NCI-H774 (cell line): ENCODE data around the gene COX4I2.

Experiments
- DNase-seq: peaks from one replicate; lab custom pipeline; 2025; lab: John Stamatoyannopoulos, UW

The COX4I2 gene

DNA sequence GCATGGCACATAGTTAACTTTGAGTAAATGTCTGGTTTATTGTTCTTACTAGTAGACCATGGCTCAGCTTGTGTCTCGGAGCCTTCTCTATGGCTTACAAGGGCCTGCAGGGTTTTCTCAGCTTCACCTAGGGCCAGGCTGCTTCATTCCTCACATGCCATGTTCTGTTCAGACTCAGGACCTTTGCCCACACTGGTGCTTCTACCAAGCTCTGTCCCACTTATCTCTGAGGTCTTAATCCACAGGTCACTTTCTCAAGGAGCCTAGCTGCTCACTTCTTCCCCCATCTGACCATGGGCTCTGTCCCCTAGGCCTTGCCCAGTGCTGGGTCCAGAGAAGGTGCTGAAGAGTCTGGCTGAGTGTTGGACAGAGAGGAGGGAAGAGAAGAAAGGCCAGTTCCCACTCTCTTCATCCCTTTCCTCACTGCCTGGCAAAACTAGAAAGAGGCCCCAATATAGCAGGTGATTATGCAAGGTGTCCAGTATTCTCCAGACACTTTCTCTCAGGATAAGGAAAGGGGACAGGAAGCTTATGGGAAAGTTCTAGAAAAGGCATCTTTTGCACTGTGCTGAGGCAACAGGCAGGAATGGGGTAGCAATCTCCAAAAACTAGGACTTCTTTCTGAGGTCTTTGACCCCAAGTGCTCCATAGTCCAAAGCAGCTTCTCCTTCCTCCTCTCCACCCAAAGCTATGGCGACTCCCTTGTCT lies 40.0 kb downstream of the COX4I2 start:
- no peak for DNase-seq

DNA sequence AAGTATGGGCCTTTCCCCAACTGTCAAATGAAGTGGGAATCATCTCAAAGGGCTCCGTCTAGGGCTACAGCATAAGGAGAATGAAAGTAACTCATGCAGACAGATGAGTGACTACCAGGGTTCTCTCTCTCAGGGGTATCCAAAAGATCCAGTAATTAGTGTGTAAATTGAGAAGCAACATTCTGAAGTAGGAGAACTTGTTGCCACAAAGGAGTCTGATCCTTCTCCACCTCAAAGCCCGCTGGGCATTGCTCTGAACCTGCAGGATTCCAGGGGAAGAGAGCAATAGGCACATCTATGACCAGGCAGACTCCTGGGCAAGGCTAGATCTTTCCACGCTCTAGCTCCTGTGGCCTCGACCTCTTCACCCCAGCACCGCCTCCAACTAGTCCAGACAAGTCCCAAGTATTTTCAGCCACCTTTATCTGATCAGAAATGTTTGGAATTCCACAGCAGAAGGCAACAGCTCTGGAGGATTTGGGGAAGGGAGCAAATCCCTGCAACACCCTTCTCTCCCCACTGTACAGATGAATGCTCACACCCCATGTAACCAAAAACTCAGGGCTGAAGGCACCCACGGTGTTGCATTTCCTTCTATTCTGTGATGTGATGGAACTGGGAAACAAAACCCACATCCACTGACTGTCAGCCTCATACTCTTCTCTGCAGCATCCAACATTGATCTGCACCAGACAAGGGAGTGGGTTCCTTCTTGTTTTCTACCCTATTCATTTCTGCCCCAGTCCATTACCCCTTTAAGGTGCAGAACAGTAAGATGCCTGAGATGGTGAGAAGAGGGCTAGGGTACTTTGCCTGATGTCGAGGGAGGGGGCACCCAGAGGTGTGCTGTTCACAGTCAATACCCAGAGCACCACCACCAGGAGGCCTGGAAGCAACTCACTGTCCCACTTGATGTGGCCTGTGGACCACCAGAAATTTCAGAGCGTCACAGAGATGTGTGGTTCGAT lies 41.0 kb downstream of the COX4I2 start:
- DNase-seq = no peak

DNA sequence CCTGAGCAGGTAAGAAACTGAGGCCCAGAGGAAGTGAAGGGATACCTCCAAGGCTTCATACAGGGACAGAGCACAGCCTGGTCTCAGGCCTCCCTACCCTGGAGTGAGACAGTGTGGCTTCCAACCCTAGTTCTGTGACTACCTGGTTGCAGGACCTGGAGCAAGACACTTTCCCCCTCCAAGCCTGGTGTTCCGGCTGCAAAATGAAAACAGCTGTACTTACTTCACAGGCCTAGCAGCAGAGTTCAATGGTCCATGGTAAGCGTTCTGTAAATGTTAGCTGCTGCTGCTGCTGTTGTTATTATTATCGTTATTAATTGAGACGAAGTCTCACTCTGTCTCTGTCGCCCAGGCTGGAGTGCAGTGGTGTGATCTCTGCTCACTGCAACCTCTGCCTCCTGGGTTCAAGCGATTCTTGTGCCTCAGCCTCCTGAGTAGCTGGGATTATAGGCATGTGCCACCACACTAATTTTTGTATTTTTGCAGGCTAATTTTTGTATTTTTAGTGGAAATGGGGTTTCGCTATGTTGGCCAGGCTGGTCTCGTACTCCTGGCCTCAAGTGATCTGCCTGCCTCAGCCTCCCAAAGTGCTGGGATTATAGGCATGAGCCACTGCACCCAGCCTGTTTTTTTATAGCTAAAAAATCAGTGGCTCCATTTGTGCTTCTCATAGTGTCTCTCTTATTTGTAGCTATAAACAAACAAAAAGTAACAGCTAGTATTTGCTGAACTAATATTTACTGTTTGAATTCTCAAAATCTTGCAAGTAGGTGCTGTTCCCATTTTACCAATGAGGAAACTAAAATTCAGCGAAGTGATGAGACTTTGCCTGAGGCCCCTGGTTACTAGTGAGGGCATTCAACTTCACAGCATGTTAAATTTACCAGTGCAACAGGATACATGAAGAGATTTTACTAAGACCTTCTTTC lies 41.9 kb downstream of the COX4I2 start:
- DNase-seq = no peak

DNA sequence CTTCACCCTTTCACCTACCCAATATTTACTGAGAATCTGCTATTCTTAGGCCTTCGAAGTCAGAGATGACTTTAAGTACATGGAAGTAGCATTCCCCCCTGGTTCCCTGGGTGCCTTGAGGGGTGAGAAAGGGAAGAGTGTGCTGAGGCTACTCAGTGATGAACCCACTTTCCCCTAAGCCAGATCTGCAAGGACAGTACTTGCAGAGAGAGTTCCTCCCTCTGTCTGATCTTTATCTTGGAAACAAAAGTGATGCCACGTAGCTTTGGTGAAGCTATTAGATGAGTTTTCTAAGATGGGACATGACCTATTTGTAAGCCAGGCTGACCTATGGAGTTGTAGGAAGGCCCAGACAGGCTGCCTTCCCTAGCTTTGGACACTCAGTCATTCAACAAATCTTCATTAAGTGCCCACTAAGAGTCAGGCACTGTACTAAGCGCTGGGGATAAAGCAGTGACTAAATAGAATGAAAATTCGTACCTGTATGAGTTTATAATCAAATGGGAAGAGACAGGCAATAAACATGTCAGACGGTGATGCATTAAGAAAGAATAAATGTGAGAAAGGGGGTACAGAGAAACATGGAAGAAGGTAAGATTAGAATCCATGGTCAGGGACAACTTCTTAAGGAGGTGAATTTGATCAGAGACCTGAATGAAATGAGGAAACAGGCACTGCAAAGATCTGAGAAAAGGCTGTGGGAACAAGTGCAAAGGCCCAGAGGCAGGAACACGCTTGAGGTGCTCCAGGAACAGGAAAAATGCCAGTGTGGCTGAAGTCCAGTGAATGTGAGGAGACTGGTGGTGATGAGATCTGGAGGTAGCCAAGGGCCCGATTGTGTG lies 42.8 kb downstream of the COX4I2 start:
- DNase-seq = no peak

DNA sequence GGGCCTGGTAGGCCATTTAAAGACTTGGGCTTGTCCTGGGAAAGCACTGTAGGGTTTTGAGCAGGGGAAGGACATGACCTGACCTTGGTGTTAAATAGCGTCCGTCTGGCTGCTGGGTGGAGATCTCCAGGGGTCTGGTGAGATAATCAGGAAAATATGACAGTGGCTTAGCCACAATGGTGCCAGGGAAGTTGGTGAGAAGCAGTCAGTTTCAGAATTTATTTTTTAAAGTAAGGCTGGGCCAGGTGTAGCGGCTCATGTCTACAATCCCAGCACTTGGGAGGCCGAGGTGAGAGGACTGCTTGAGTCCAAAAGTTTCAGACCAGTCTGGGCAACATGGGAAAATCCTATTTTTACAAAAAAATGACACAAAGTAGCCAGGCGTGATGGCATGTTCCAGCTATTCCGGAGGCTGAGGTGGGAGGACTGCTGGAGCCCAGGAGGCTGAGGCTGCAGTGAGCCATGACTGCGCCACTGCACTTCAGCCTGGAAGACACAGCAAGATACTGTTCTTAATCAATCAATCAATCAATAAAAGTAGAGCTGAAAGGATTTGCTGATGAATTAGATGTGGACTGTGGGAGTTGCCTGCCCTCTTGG lies 43.5 kb downstream of the COX4I2 start:
- DNase-seq = no peak

DNA sequence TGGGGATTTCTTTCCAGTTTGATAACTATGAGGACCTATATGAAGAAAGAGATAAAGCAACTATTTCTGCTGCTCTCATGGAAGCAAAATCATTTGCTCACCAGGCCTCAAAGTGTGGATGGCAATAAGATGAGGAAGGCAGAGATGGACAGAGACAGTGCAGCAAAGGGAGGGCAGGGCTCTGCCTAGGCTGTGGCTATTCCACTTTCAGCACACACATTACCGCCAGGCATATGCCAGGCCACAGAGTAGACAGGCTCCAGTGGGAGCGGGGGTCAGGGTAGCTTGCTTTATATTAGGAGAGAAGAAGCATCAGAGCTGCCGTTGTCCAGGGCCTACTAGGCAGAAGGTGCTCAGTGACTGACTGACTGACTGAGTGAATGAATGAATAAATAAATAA lies 44.1 kb downstream of the COX4I2 start:
- no peak for DNase-seq

DNA sequence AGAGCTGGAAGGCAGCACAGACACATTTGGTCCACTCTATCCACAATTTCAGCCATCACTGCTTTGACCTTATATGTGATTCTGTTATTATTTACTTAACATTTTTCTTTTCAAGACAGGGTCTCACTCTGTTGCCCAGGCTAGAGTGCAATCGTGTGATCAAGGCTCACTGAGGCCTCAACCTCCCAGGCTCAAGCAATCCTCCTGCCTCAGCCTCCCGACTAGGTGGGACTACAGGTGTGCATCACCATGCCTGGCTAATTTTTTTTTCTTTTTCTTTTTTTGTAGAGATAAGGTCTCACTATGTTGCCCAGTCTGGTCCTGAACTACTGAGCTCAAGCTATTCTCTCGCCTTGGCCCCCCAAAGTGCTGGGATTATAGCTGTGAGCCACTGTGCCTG lies 44.6 kb downstream of the COX4I2 start:
- no peak for DNase-seq

GRCh38 chr20:31682927-31683326 lies 45.2 kb downstream of the COX4I2 start:
- DNase-seq = no peak

DNA sequence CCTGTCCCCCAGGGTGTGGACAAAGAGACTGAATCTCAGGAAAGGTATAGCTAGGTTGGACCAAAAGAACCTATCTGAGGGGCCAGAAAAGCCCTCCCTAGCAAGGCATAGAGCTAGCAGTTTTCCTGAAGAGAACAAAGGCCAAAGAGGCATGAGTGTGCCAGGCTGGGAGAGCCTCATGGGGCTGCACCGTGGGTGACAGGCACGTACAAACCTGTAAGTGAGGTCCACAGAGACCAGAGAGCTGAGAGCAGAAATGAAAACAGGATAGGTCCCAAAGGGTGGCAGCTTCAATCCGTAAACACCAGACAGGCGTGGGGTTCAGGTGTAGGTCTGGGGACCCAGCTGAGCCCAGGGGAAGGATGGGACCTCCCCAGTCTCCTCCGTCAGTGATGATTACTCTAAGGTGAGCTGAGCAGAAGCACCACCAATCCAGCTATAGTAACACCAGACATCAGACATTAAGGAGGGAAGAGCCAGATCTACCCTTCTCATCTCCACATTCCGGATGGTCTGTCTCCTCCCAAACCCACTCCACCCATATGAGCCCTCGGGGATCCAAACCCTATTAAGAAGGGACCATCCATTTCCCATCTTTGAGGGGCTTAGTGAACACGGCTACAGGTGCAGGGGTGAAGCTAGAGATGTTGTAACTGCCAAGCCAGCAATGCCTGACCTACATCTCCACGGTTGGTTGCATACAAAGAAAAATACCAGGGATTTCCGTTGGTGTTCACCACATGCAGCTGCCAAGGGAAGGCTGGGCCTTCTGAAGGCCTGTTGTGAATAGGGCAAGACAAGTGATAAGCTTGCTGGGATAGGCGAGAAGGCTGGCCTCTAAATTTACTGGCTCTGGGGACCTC lies 46.7 kb downstream of the COX4I2 start:
- no peak for DNase-seq

DNA sequence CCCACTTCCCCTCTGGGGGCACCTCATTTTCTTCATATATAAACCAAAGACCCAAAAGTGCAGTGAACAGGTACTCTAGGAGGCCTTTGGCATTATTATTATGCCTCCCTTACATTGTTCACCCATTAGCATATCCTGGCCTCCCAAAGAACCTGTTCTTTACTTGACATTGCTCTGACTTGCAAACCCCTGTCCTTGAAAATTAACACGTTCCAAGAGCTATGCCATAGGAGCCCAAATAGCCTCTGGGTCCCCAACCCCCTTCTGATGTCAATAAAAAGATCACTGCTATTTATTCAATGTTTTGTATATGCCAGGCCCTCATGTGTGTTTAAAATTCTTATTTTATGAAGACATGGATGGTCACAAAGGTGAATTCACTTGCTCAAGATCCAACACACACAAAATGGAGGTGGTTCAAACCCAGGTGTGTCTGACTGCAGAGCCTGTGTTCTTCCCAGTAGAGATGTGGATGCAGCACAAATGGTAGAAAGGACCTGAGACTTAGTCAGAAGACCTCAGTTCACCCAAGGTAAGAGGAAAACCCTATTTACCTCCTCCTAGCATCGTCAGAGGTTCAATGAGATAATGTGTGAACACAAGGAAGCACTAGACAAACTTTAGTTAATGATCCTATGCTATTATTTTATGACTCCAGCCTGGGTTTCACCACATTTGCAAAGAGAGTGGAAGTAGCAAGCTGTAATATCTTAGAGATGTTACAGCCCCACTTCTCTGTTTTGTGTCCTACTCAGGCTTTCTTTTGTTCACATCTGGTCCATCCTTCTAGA lies 48.3 kb downstream of the COX4I2 start:
- no peak for DNase-seq

DNA sequence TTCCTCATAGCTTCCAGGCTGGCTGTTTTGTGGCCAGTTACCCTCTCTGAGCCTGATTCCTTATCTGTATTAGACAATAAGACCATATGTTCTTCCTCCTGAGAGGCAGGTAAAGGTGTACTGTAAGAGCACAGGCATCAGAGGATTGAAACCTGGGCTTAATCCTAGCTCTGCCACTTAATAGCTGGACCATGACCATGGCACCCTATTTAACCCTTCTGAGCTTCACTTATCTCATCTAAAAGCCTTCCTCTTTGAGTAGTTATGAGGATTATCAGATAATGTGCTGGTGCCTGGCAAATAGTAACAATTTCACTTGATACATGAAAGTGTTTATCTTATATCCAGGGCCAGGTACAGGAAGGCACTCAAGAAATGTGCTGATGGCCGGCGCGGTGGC lies 50.1 kb downstream of the COX4I2 start:
- no peak for DNase-seq

DNA sequence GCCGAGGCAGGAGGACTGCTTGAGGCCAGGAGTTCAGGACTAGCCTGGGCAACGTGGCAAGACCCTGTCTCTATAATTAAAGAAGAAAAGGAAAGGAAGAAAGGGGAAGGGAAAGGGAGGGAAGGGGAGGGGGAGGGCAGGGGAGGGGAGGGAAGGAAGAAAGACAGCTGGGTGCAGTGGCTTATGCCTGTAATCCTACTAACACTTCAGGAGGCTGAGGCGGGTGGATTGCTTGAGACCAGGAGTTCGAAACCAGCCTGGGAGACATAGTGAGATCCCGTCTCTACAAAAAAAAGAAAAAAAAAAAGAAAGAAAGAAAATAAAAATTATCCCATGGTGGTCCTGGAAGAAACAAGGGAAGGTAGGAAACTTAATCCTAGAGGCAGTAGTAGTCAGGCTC lies 51.4 kb downstream of the COX4I2 start:
- no peak for DNase-seq

GRCh38 chr20:31690124-31690666 lies 52.5 kb downstream of the COX4I2 start:
- DNase-seq = no peak

- DNase-seq = no peak
Observed at GRCh38 chr20:31691646-31692275, 54.0 kb downstream of the COX4I2 start.

- DNase-seq = no peak
Observed at GRCh38 chr20:31693402-31693801, 55.7 kb downstream of the COX4I2 start.

DNA sequence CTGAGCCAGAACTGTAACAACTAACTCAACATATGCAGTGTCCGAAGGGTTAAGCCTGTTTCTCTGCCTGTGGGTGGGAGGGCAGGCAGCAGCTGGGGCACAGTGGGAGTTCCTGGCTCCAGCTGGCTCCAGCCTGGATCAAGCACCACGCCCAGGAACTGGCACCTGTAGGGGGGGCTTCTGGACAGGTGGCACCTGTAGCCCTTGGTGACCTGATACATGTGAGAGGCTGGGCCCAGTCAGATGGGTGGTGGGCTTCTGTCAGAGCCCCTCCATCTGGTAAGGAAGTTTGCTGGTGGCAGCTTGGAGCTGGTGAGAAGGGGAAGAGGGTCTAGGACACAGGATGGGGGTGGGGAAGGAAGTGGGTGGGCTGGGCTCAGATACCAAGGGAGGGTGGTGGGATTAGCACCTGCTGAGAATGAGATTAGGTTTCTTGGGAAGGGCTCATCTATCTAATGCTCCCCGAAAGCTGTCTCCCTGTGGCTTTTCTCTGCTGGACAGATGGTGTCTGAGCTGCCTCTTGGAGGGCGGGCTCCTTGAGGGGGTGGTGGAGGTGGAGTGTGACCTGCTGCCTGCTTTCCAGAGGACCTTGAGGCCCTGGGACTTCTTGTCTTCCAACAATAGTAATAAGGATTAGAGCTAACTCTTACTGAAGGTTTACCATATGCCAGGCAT lies 56.4 kb downstream of the COX4I2 start:
- peak; percentile 46 for DNase-seq
